Neural cell (in vitro differentiated cells): ENCODE measurements around the gene SPI1.
A peak's percentile ranks its signal among the peaks of the same experiment; 100 is the strongest.

Source experiments
- EP300 ChIP-seq: fragments of 450-650 bp; conservative IDR thresholded peaks from 2 replicates; pipeline ENCODE4 v1.6.1; 2014; ENCODE audit warnings: antibody characterized with exemption, mild to moderate bottlenecking, moderate library complexity; ENCODE audit not compliant: poor library complexity, severe bottlenecking
- EZH2 ChIP-seq: fragments of 200-600, 300-800 bp; shearing (Covaris generic), sonication (generic); IDR thresholded peaks from 2 replicates; pipeline ENCODE4 v1.6.1; 2014; ENCODE audit warnings: antibody characterized with exemption, low read length, borderline replicate concordance, mild to moderate bottlenecking; ENCODE audit not compliant: insufficient read depth, poor library complexity, severe bottlenecking
- MXI1 ChIP-seq: fragments of 450-650 bp; conservative IDR thresholded peaks from 2 replicates; pipeline ENCODE4 v1.6.1; 2014; ENCODE audit warnings: antibody characterized with exemption, mild to moderate bottlenecking; ENCODE audit not compliant: poor library complexity, severe bottlenecking
- POLR2AphosphoS5 ChIP-seq: IDR thresholded peaks from 2 replicates; pipeline ENCODE4 v1.6.1; 2012
- RAD21 ChIP-seq: fragments of 450-650 bp; conservative IDR thresholded peaks from 2 replicates; pipeline ENCODE4 v1.6.1; 2014; ENCODE audit warnings: antibody characterized with exemption, mild to moderate bottlenecking, moderate library complexity
- TAF1 ChIP-seq: IDR thresholded peaks from 2 replicates; pipeline ENCODE4 v1.6.1; 2012; ENCODE audit warnings: low read depth
- TF ChIP-seq, protein P1 (sequence below): fragments of 450-650 bp; IDR thresholded peaks from 2 replicates; pipeline ENCODE4 v1.5.1; 2014; ENCODE audit warnings: antibody characterized with exemption, mild to moderate bottlenecking, moderate library complexity; ENCODE audit not compliant: poor library complexity, severe bottlenecking
- TF ChIP-seq, protein P2 (sequence below): IDR thresholded peaks from 2 replicates; pipeline ENCODE4 v1.6.1; 2012; ENCODE audit warnings: borderline replicate concordance

- TF ChIP-seq, protein P1, sequence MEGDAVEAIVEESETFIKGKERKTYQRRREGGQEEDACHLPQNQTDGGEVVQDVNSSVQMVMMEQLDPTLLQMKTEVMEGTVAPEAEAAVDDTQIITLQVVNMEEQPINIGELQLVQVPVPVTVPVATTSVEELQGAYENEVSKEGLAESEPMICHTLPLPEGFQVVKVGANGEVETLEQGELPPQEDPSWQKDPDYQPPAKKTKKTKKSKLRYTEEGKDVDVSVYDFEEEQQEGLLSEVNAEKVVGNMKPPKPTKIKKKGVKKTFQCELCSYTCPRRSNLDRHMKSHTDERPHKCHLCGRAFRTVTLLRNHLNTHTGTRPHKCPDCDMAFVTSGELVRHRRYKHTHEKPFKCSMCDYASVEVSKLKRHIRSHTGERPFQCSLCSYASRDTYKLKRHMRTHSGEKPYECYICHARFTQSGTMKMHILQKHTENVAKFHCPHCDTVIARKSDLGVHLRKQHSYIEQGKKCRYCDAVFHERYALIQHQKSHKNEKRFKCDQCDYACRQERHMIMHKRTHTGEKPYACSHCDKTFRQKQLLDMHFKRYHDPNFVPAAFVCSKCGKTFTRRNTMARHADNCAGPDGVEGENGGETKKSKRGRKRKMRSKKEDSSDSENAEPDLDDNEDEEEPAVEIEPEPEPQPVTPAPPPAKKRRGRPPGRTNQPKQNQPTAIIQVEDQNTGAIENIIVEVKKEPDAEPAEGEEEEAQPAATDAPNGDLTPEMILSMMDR = peak; percentile 24
- TF ChIP-seq EZH2 (no peak), MXI1 (no peak), RAD21 (no peak), EP300 (no peak), TAF1 (no peak), POLR2AphosphoS5 (no peak)
- TF ChIP-seq, protein P2, sequence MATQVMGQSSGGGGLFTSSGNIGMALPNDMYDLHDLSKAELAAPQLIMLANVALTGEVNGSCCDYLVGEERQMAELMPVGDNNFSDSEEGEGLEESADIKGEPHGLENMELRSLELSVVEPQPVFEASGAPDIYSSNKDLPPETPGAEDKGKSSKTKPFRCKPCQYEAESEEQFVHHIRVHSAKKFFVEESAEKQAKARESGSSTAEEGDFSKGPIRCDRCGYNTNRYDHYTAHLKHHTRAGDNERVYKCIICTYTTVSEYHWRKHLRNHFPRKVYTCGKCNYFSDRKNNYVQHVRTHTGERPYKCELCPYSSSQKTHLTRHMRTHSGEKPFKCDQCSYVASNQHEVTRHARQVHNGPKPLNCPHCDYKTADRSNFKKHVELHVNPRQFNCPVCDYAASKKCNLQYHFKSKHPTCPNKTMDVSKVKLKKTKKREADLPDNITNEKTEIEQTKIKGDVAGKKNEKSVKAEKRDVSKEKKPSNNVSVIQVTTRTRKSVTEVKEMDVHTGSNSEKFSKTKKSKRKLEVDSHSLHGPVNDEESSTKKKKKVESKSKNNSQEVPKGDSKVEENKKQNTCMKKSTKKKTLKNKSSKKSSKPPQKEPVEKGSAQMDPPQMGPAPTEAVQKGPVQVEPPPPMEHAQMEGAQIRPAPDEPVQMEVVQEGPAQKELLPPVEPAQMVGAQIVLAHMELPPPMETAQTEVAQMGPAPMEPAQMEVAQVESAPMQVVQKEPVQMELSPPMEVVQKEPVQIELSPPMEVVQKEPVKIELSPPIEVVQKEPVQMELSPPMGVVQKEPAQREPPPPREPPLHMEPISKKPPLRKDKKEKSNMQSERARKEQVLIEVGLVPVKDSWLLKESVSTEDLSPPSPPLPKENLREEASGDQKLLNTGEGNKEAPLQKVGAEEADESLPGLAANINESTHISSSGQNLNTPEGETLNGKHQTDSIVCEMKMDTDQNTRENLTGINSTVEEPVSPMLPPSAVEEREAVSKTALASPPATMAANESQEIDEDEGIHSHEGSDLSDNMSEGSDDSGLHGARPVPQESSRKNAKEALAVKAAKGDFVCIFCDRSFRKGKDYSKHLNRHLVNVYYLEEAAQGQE = no peak
These were observed 33.8 kb upstream of the SPI1 start for GRCh38 chr11:47411884-47412746.
